ENCODE measurements around the gene ACTN4. TPM values are rescaled to one million over a fixed set of nuclear protein-coding genes. Genes with fewer than 3 reads are reported as not detected.

Gene ACTN4
- total and polyA plus RNA-seq, 2 donors (not counting 1 experiment from before 2014, with no cell fraction given) = 108 to 164 TPM

DNA sequence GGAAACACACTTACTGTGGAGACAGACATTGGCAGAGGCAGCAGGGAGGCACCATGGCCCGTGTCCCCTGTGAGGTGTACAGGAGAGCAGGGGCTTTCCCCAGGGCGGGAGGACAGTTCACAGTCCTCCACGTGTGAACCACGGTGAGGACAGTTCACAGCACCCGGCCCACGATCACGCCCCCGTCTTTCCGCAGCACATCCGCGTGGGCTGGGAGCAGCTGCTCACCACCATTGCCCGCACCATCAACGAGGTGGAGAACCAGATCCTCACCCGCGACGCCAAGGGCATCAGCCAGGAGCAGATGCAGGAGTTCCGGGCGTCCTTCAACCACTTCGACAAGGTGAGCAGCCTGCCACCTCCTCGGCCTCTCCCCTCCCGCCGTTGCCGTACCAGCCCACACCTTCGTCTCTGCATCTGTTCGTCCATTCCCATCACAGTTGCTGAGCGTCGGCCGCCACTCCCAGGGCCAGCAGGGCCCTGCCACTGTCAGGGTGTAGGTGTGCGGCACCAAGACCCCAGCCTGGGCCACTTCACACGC lies 79.4 kb downstream of the ACTN4 start:
- DNase-seq = no peak
- CTCF ChIA-PET = interaction anchor here (1.0 to 7.3 kb wide), 2 partner anchors 8 to 204 kb away, joined by 3 to 36 read pairs; partner anchors contain the start of genes MRPS12 and SARS2

More for the DNA sequence above, 79.4 kb downstream of the ACTN4 start:
- Histone ChIP-seq H3K27me3 (replicated peaks in 1 of 4; ENCODE audit: control extremely low read depth in 1 of 4, control insufficient read depth in 3 of 4, insufficient read depth in 4 of 4, low read length in 3 of 4) (no peaks in the 10 kb centered on the region), H3K9ac (ENCODE audit: low read length) (no peak overlapping the region), H3K27ac (ENCODE audit: low read length in 2 of 2) (no peak overlapping the region), H3K9me3 (ENCODE audit: control extremely low read depth in 1 of 3, control insufficient read depth in 2 of 3, insufficient read depth in 1 of 3, low read length in 2 of 3) (no peaks in the 10 kb centered on the region), H3K4me1 (ENCODE audit: control insufficient read depth in 2 of 2, insufficient read depth in 2 of 2, low read length in 2 of 2) (peaks cover 0 to 5% of the 10 kb centered on the region in 2 donors), H3K4me2 (replicated peaks; ENCODE audit: low read depth, low read length, poor library complexity, severe bottlenecking) (no peak overlapping the region), H2AFZ (ENCODE audit: insufficient read depth, low read depth, low read length, poor library complexity, severe bottlenecking) (no peak overlapping the region), H4K20me1 (ENCODE audit: control insufficient read depth, insufficient read depth, low read length, poor library complexity, severe bottlenecking) (no peaks in the 10 kb centered on the region), H3K36me3 (replicated peaks in 1 of 2; ENCODE audit: control extremely low read depth in 1 of 2, control insufficient read depth in 1 of 2, extremely low read depth in 1 of 2, insufficient read depth in 2 of 2, low read length in 1 of 2) (peaks cover 0 to 67% of the 10 kb centered on the region in 2 experiments), H3K79me2 (ENCODE audit: control insufficient read depth, insufficient read depth, low read length) (no peaks in the 10 kb centered on the region), H3K4me3 (ENCODE audit: control extremely low read depth in 1 of 5, extremely low read depth in 1 of 5, insufficient read depth in 1 of 5, low read depth in 2 of 5, low read length in 4 of 5) (no peak overlapping the region)
- 86% methylated on average over 30 of the region's 30 CpGs for WGBS (ENCODE audit: insufficient coverage)
- Mint-ChIP-seq H3K9me3 (ENCODE audit: insufficient read depth) (no peaks in the 10 kb centered on the region), H3K4me3 (no peak overlapping the region), H3K27me3 (no peaks in the 10 kb centered on the region), H3K27ac (peak overlapping the region; percentile 26), H3K4me1 (peaks cover 4% of the 10 kb centered on the region)
- no peak for TF ChIP-seq EZH2 (IDR thresholded peaks at IDR 0.05; ENCODE audit: borderline replicate concordance, insufficient read depth, low read depth, low read length, poor library complexity, severe bottlenecking)
- no peak for TF ChIP-seq CTCF (IDR thresholded peaks at IDR 0.05)
- no peak for ATAC-seq (ENCODE audit: low read depth)
- intact Hi-C loops (cut with micrococcal nuclease) = no loop called here
- POLR2A ChIA-PET = no interaction called here

All from B cell (primary cell).